DMS79 (cell line): ENCODE data around the gene LDLRAD2.

ENCODE experiments used
- DNase-seq: peaks from one replicate; lab custom pipeline; 2025; lab: John Stamatoyannopoulos, UW

The LDLRAD2 gene

DNA sequence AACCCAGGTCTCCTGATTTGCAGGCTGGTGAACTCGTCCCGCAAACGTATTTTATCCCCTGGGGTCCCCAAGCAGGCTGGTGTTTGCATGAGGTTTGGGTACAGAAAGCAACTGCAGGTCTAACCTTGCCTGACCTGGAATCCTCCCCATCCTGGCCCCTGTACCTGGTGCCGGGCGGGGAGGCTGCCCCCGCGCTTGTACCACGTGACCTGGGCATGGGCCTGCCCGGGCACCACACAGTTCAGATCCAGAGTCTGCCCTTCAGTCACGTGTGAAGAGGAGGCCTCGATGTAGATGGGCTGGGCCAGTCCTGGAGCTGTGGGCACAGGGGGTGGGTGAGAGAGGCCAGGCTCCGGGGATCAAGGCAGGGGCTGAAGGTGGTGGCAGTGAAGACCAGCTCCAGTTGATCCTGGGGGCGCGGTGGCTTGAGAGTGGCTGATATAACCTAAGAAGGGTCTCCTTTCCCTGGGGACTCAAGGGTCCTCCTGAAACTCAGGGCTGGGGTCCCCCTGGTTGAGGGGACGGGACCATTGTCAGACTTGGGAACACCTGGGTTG, 30.6 kb downstream of the LDLRAD2 start:
- no peak for DNase-seq

GRCh38 chr1:21843208-21843607, 31.1 kb downstream of the LDLRAD2 start:
- DNase-seq: no peak

GRCh38 chr1:21843996-21844395, 31.9 kb downstream of the LDLRAD2 start:
- no peak for DNase-seq

- DNase-seq: no peak
Observed at GRCh38 chr1:21845646-21846641, 33.9 kb downstream of the LDLRAD2 start.

DNA sequence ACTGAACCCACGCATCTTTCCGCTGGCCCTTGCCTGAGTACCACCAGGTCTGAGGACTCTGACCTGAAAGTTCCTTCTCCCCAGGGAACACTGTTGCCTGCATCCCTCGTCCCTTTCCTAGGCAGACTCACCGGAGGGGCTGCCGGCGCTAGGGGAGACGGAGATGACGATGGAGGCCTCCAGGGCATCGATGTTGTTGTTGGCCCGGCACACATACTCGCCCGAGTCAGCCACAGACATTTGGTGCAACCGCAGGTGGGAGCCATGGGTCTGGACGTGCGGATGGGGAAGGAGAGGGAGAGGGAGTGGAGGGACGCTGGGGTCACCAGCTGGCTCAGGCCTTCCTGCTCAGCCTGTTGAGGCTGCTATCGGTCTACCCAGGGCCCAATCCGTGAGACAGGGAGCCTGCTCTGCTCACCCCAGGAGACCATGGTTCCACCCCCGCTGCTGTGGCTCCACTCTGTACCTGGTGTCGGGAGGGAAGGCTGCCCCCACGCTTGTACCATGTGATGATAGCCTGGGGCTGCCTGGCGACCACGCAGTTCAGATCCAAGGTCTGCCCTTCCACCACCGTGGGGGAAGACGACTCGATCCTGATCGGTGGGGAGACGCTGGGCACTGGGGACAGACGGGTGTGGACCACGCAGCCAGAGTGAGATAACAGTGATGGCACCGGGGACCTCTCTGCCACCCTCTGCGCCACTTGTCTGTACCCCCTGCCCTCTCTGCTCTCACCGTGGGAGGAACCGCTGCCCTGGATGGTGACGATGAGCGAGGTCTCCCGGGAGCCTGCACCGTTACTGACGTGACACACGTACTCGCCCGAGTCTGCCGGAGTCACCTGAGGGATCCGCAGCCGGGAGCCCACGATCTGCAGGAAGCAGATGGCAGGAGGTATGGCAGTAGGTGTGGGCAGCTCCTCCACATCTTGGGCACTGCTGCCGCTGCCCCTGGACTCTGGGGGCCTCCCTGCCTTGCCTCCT, 35.4 kb downstream of the LDLRAD2 start:
- no peak for DNase-seq

- no peak for DNase-seq
Observed at GRCh38 chr1:21848524-21849174, 36.6 kb downstream of the LDLRAD2 start.

GRCh38 chr1:21849909-21850576, 38.0 kb downstream of the LDLRAD2 start:
- DNase-seq: no peak

DNA sequence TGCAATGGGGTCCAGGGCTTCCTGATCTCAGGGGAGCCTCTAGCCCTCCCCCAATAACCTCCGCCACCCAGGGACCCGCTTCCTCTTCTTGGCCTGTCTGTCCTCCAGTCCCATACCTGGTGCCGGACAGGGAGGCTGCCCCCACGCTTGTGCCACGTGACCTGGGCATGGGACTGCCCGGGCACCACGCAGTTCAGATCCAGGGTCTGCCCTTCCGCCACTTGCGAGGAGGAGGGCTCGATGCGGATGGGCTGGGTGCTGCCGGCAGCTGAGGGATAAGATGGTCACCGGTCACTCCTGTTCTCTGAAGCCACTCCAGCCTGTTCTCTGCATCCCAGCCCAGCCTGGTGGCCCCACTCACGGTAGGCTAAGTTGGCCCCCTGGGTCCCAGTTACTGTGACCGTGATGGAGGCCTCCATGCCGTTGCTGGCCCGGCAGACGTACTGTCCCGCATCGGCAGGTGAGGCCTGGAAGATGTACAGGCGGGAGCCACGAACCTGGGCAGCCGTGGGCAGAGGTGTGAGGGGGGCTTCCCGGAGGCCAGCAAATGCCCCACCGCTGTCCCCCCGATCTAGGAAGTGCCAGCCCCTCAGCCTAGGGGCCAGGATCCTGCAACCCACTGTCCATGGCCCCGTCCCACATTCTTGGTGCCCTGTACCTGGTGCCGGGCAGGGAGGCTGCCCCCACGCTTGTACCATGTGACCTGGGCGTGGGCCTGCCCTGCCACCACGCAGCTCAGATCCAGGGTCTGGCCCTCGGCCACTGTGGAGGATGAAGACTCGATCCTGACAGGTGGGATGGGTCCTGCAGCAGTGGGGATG, 39.6 kb downstream of the LDLRAD2 start:
- no peak for DNase-seq

GRCh38 chr1:21852282-21853130, 40.4 kb downstream of the LDLRAD2 start:
- DNase-seq: no peak

DNA sequence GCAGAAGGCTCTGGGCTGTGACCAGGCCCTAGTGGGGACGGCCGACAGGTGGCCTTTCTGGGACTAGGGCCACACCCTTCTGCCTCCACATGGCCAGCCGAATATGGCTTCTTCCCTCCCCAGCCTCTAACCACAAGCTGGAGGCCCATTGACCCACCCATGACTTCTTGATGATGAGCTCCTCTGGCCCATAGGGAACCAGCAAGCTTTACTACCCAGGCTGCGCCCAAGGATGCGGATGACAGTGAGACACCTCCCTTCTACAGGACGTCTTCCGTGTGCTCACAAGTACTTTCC, 41.0 kb downstream of the LDLRAD2 start:
- DNase-seq: no peak

GRCh38 chr1:21854090-21854750, 42.2 kb downstream of the LDLRAD2 start:
- DNase-seq: no peak

DNA sequence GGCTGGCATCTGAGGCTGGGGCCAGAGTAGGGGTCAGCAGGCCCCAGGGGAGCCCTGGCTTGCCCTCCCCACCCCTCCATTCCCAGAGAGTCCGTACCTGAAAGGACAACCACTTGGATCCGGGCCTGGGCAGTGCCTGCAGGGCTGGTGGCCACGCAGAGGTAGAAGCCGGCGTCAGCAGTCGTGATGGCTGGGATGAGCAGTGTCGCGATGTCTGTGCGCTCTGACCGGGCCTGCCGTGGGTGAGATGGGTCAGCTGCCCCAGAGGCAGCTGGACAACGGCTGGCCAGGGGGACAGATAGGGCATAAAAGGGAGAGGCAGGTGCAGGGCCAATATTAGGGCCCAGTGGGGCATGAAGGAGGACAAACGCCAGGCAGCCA, 42.7 kb downstream of the LDLRAD2 start:
- DNase-seq: no peak

- no peak for DNase-seq
Observed at GRCh38 chr1:21855257-21856096, 43.4 kb downstream of the LDLRAD2 start.

DNA sequence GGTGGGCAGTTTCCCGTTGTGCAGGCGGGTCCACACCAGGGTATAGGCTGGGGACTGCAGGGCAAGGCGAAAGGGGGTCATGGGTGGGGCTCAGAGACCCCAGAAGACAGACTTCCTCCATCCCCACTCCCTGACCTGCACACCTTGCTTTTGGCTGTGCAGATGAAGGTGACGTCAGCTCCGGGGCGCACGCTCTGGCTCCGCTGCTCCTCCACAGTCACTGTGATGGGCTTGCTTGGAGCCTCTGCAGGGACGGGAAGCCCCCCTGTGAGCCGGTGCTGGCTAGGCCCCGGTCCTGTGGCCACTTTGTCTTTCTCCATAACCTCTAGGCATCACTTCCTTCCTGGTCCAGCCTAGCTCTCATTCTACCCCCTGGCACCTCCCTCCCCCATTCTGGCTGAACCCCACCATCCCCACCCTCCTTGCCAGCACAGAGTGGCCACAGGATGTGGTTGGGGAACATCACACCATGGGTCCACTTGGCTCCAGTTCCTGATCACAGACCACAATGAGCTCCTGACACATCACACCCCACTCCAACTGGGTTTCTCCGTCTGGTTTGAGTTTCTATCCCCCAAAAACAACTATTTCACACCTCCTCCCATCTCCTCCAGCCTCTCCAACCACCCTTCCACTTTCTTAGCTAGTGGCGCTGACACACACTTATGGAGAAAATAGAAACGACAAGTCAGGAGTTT, 45.2 kb downstream of the LDLRAD2 start:
- no peak for DNase-seq

DNA sequence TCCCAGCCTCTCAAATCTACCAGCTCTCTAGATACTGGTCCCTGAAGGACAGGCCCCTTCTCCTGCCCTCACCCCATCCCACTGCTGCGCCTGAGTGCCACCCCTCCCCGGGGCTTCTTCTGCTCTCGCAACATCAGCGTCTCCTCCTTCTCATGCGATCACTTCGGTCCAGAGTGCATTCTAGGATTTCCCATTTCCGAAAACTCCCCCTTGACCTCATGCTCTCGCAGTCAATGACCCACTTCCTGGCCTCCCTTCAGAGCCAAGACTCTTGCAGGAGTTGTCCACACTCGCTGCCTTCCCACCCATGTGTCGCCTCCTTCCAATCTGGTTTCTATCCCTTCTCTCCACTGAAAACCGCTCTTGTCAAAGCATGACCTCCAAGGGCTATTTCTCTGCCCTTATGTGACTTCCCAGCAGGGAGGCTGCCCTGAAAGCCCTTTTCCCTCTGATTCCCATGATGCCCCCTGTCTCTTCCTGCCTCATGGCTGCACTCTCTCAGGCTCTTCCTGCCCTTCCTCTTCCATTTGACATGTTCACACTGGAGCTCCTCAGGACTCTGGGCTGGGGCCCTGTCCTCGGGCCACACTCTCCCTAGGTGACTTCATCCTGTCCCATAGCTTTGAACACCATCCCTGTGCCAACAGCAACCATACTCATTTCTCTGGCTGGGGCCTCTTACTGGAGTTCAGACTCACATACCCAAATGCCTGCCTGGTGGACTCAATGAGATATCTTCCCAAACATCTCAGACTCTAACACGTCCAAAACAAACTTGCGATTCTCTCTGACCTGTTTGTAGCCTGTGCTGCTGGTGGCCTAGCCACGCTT, 46.0 kb downstream of the LDLRAD2 start:
- DNase-seq: no peak

- no peak for DNase-seq
Observed at GRCh38 chr1:21859669-21860179, 47.7 kb downstream of the LDLRAD2 start.
